NCI-H510A (cell line): ENCODE measurements around the gene TNNC2.
"Not testable (repeated sequence)": the region's sequence is repeated elsewhere in the genome, so short reads cannot be mapped to it uniquely, and the experiment has no call there.

Experiments used
- DNase-seq: peaks from one replicate; lab custom pipeline; 2025; lab: John Stamatoyannopoulos, UW

TNNC2 gene

GRCh38 chr20:45827030-45827652 lies at the start of gene TNNC2:
TNNC2 (minus strand) TSS chr20:45827312; CDS start chr20:45827248, 64 bp downstream.
- DNase-seq: no peak

DNA sequence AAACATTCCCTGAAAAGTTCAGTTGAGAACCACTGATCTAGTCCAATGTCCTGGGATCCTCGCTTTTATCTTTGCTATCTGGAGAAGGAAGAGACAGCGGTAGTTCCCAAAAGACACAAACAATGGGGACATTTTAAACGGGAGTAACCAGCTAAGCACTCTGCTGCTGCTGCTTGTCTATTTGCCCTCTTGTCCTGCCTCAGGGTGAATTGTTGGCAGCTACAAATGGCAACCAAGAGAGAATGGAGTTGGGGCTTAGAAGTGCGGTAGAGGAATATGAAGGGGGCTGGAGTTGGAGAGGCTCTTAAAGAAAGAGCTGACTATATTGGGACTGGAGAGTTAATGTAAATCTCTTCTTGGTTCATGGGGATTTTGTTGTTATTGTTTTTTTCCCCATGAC lies 47.5 kb upstream of the TNNC2 start:
- DNase-seq: no peak

GRCh38 chr20:45874104-45874481 lies 47.0 kb upstream of the TNNC2 start:
- not testable (repeated sequence) for DNase-seq

GRCh38 chr20:45873409-45874103 lies 46.4 kb upstream of the TNNC2 start:
- DNase-seq: no peak

GRCh38 chr20:45872626-45873025 lies 45.5 kb upstream of the TNNC2 start:
- DNase-seq: peak; percentile 7

- no peak for DNase-seq
Measured at GRCh38 chr20:45867819-45868176, 40.7 kb upstream of the TNNC2 start.

- no peak for DNase-seq
Measured at GRCh38 chr20:45867136-45867818, 40.2 kb upstream of the TNNC2 start.

GRCh38 chr20:45866454-45866853 lies 39.3 kb upstream of the TNNC2 start:
- no peak for DNase-seq

DNA sequence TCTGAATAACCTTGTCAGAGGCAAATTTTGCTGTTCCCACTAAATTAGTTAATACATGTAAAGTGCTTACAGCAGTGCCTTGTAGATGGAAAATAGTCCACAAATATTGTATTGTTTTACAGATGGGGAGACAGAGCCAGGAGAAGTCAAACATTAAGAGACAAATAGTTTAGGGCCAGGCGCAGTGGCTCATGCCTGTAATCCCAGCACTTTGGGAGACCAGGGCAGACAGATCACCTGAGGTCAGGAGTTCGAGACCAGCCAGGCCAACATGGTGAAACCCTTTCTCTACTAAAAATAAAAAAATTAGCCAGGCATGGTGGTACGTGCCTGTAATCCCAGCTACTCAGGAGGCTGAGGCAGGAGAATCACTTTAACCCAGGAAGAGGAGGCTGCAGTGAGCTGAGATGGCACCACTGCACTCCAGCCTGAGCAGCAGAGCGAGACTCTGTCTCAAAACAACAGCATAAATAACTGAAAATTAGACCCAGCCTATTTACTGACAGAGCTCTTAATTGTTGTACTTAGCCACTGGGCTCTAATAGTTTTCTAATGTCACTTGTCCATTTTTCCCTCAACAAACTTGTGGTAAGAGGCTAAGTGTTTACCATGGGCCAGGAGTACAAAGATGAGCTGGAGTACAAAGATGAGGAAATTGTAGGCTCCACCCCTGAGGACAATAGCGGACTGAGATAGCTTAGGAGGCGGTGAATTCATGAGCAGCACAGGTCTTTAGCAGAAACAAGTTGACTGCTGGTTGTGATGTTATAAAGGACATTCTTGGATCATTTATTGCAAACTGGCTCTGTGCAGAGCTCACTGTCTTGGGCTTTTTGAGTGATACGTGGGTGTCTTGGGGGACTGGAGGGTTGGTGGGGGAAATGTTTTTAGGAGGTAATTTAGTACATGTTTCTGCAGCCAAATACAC lies 36.7 kb upstream of the TNNC2 start:
- DNase-seq: peak; percentile 6

GRCh38 chr20:45861221-45862075 lies 34.3 kb upstream of the TNNC2 start:
- peak; percentile 44 for DNase-seq

DNA sequence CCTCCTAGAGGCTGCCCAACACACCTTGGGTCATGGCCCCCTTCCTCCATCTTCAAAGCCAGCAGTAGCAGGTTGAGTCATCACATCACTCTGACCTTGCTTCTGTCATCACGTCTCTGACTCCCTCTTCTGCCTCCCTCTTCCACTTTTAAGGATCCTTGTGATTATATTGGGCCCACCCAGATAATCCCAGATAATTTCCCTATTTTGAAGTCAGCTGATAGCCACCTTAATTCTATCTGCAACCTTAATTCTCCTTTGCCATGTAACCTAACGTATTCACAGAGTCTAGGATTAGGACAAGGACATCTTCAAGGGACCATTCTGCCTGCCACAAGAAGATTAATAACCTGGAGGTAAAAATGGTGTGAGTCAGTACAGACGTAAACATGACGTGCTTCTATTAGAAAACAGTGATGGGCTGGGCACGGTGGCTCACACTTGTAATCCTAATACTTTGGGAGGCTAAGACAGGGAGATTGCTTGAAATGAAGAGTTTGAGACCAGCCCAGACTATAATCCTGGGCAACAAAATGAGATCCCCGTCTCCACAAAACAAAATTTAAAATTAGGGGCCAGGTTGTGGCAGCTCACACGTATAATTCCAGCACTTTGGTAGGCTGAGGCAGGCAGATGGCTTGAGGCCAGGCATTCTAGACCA lies 33.6 kb upstream of the TNNC2 start:
- no peak for DNase-seq

DNA sequence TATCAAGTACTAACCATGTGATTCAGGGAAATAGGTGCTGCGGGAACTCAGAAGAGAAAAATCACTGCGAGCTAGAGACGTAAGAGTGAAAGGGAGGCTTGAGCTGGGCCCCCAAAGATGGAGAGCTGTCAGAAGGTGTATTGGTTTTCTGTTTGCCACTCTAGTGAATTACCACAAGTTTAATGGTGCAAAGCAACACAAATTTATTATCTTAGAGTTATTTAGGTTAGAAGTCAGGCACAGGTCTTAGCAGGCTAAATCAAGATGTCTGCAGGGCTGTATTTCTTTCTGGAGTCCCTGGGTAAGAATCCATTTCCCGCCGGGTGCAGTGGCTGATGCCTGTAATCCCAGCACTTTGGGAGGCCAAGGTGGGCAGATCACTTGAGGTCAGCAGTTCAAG lies 32.8 kb upstream of the TNNC2 start:
- DNase-seq: no peak

- DNase-seq: no peak
Measured at GRCh38 chr20:45857882-45858216, 30.7 kb upstream of the TNNC2 start.

DNA sequence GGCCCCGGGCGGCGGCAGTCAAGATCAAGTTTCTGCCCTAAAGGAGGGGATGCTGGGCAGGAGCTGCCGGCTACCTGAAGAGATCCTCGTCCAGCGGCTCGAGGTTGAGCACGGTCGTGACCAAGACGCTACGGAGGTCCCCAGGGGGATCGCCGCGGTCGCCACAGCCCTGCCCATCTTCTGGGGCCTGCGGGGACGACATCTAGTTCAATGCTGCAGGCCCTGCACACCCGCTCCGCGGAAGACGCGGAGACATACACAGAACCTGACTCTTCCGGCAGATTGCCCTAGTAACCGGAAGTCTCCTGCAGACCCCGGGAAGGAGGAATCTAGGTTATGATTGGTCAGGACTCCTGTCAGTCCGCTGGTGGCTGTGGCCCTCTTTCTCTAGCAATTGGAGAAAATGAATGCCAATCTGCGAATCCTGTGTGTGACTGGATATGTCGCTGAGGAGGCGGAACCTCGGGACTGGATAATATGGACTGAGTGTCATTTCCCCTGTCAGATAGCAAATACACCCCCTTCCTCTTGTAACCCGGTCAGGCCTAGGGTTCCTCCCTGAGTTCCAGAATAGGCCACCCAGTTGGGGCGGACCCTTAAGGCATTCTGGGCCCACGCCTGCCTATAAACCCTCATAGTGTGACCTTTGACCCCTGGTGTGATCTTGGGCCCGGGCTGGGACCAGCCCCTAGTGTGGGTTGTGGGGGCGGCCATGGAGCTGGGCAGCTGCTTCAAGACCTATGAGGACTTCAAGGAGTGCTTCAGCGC lies 30.2 kb upstream of the TNNC2 start, which contains the start of the genes ACOT8 and ZSWIM3:
ACOT8 (minus strand) TSS at position 279 of the 768 bp plus-strand sequence; CDS start at position 202, 77 bp downstream.
ZSWIM3 (plus strand) TSS at position 501 of the 768 bp plus-strand sequence; CDS start at position 713, 212 bp downstream.
- DNase-seq: peak; percentile 99

GRCh38 chr20:45853484-45853883 lies 26.4 kb upstream of the TNNC2 start:
- DNase-seq: no peak

DNA sequence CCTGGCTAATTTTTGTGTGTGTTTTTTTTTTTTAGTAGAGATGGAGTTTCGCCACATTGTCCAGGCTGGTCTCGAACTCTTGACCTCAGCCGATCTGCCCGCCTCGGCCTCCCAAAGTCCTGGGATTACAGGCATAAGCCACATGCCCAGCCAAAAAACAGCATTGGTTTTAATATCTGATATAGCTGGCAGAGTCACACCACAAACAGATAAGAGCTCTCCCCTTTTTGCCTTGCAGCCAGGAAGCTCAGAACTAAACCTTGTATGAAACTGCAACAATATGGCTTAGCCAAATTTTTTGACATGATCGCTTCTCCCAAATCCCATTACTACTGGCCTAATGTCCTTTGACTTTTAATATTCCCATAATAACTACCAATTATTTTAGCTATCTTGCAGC lies 25.2 kb upstream of the TNNC2 start:
- DNase-seq: no peak

GRCh38 chr20:45851501-45851900 lies 24.4 kb upstream of the TNNC2 start:
- no peak for DNase-seq

DNA sequence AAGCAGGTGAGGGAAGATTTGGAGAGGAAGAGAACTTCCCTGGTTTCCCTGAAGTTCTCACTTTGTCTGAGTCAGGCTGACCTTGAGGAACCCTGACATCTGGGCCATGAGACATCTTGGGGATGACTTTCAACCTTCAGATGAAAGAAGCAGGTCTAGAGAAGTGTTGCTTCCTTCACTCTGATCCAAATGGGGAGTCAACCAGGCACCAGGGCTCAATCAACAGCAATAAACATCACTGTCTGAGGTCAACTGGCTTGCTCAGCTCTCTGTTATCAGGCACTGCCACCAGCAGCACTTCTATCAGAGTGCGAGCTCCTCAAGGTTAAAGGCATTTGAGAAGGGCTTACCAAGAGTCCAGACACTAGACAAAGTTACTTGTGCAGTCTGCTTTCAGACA lies 23.8 kb upstream of the TNNC2 start:
- no peak for DNase-seq

DNA sequence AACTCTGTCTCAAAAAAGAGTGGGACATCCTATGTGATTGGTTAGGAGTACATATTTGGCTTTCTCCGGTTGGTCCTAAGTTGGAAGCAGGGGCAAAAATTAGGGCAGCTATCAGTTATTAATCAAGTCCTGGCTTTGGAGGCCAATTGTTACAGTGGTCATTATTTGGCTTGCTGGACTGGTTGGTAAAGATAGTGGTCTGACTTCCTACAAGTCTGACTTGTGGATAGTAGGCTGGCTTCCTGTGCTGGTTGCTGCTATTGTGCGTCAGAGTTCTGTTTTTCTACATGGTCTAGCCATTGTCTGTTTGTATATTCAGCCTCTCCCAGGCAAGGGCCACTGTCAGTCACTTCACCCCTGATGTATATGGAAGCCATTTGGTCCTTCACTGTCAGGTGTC lies 23.1 kb upstream of the TNNC2 start:
- DNase-seq: no peak
